ENCODE measurements around the gene METTL4.

The METTL4 gene

DNA sequence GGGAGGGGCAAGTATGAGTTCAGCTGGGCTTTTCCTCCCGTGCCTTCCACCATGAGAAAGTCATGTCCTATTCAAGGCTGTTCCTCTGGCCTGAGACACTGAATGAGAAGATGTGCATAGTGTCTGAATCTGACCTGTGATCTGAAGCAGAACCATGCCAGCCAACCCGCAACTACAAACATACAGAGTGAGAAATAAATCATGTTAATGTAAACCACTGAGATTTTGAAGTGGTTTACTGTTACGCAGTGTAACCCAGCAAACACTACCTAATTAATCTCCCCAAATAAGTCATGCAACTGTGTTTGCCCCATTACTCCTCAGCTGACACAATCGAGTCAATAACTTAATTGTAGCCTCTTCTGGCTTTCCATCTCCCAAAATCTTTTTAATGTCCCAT, 49.2 kb downstream of the METTL4 start:
- TF ChIP-seq CTCF (IDR thresholded peaks at IDR 0.05) = no peak
- no peak overlapping the region for H3K27ac ChIP-seq

GRCh38 chr18:2518473-2518872, 52.8 kb downstream of the METTL4 start:
- Histone ChIP-seq H3K9me3 (ENCODE audit: control insufficient read depth, low read length) (no peaks in the 10 kb centered on the region), H3K27ac (no peak overlapping the region), H3K79me2 (no peaks in the 10 kb centered on the region), H2AFZ (no peak overlapping the region), H3K27me3 (ENCODE audit: control insufficient read depth, insufficient read depth, low read length) (no peaks in the 10 kb centered on the region), H3K9ac (no peak overlapping the region), H3K4me3 (ENCODE audit: low read depth, low read length) (no peak overlapping the region), H3K4me1 (no peaks in the 10 kb centered on the region), H3K36me3 (ENCODE audit: control insufficient read depth, insufficient read depth, low read length) (no peaks in the 10 kb centered on the region), H3K4me2 (ENCODE audit: low read length) (no peak overlapping the region)
- no peak for TF ChIP-seq CTCF (IDR thresholded peaks at IDR 0.05)

More for the DNA sequence above, 49.2 kb downstream of the METTL4 start:
- Histone ChIP-seq H3K4me2 (ENCODE audit: low read length) (no peak overlapping the region), H3K27me3 (ENCODE audit: control insufficient read depth, insufficient read depth, low read length) (no peaks in the 10 kb centered on the region), H3K4me1 (no peaks in the 10 kb centered on the region), H2AFZ (no peak overlapping the region), H3K9ac (no peak overlapping the region), H3K9me3 (ENCODE audit: control insufficient read depth, low read length) (no peaks in the 10 kb centered on the region), H3K4me3 (ENCODE audit: low read depth, low read length) (no peak overlapping the region), H3K79me2 (no peaks in the 10 kb centered on the region), H3K36me3 (ENCODE audit: control insufficient read depth, insufficient read depth, low read length) (no peaks in the 10 kb centered on the region)

GRCh38 chr18:2515908-2516625, 55.2 kb downstream of the METTL4 start:
- Histone ChIP-seq H3K4me3 (ENCODE audit: low read depth, low read length) (no peak overlapping the region), H3K27ac (no peak overlapping the region), H3K9me3 (ENCODE audit: control insufficient read depth, low read length) (no peaks in the 10 kb centered on the region), H3K9ac (no peak overlapping the region), H3K4me1 (no peaks in the 10 kb centered on the region), H3K4me2 (ENCODE audit: low read length) (no peak overlapping the region), H3K36me3 (ENCODE audit: control insufficient read depth, insufficient read depth, low read length) (no peaks in the 10 kb centered on the region), H3K79me2 (no peaks in the 10 kb centered on the region), H2AFZ (no peak overlapping the region), H3K27me3 (ENCODE audit: control insufficient read depth, insufficient read depth, low read length) (no peaks in the 10 kb centered on the region)
- TF ChIP-seq CTCF (IDR thresholded peaks at IDR 0.05) = no peak

- no peak overlapping the region for H3K4me3 ChIP-seq (ENCODE audit: low read depth, low read length)
- H3K4me2 ChIP-seq (ENCODE audit: low read length) = no peak overlapping the region
- H3K9me3 ChIP-seq (ENCODE audit: control insufficient read depth, low read length) = no peaks in the 10 kb centered on the region
- H3K4me1 ChIP-seq = no peaks in the 10 kb centered on the region
- H2AFZ ChIP-seq = no peak overlapping the region
- no peaks in the 10 kb centered on the region for H3K36me3 ChIP-seq (ENCODE audit: control insufficient read depth, insufficient read depth, low read length)
- H3K27ac ChIP-seq = no peak overlapping the region
- H3K27me3 ChIP-seq (ENCODE audit: control insufficient read depth, insufficient read depth, low read length) = no peaks in the 10 kb centered on the region
- H3K9ac ChIP-seq = no peak overlapping the region
- TF ChIP-seq CTCF (IDR thresholded peaks at IDR 0.05) = no peak
- H3K79me2 ChIP-seq = no peaks in the 10 kb centered on the region
These were observed 56.0 kb downstream of the METTL4 start for GRCh38 chr18:2515171-2515787.

- no peak overlapping the region for H3K9ac ChIP-seq
- no peaks in the 10 kb centered on the region for H3K79me2 ChIP-seq
- no peak overlapping the region for H3K4me2 ChIP-seq (ENCODE audit: low read length)
- H3K36me3 ChIP-seq (ENCODE audit: control insufficient read depth, insufficient read depth, low read length) = no peaks in the 10 kb centered on the region
- TF ChIP-seq CTCF (IDR thresholded peaks at IDR 0.05) = no peak
- no peaks in the 10 kb centered on the region for H3K4me1 ChIP-seq
- H3K27me3 ChIP-seq (ENCODE audit: control insufficient read depth, insufficient read depth, low read length) = no peaks in the 10 kb centered on the region
- no peak overlapping the region for H3K27ac ChIP-seq
- no peak overlapping the region for H2AFZ ChIP-seq
- no peaks in the 10 kb centered on the region for H3K9me3 ChIP-seq (ENCODE audit: control insufficient read depth, low read length)
- H3K4me3 ChIP-seq (ENCODE audit: low read depth, low read length) = no peak overlapping the region
These were observed 57.7 kb downstream of the METTL4 start for GRCh38 chr18:2513616-2514015.
